CD4-positive, alpha-beta T cell treated with Interferon gamma for 1 hour (primary cell): ENCODE data around the gene SERPINB11.
"Not testable (repeated sequence)": the region's sequence is repeated elsewhere in the genome, so short reads cannot be mapped to it uniquely, and the experiment has no call there.

Experiments used
- DNase-seq: peaks from one replicate; pipeline ENCODE4 v3.0.0-alpha.2; 2020

The SERPINB11 gene

DNA sequence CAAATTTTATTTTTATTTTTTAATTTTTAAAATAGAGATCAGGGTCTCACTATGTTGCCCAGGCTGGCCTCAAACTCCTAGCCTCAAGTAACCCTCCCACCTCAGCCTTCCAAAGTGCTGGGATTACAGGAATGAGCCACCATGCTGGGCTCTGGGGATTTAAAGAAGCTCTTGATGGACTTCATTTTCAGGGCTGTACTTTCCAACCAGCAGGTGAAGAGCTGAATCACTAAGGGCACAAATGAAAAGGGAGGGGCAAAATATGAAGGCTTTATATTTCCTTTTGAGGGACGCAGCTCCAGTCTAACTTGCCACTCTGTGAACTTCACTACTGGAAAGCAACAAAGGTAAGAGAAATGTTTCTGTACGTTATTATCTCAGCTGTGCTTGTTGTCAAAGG is at the start of gene SERPINB11:
Gene SERPINB11, plus strand, starts transcription at position 301 of the 400 bp plus-strand sequence. CDS start 7,234 bp downstream, outside the sequence.
- no peak for DNase-seq

GRCh38 chr18:63658920-63659319 is 43.8 kb upstream of the SERPINB11 start:
- not testable (repeated sequence) for DNase-seq

GRCh38 chr18:63661750-63662149 is 41.0 kb upstream of the SERPINB11 start, which contains the start of gene SERPINB3:
TSS of gene SERPINB3 (minus strand) at chr18:63661893. CDS start at chr18:63661216, 677 bp downstream.
- DNase-seq, result not testable (repeated sequence)

DNA sequence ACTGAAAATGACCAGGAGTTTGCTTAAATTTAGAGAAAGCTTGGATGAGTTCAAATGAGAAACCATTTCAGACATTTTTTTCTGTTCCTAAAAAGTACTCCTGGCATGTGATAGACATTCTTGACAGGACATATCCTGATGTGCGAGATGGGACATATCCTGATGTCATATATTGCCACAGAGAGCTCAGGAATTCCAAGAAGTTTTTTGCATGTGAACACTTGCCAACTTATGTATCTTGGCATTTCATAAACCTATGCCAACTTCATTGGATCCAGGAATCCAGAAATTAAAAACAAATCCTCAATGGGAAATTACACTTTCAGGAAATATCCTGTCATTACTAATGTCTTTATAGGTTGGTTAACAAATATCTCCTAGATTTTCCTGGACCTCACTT is 38.2 kb upstream of the SERPINB11 start:
- no peak for DNase-seq

GRCh38 chr18:63676526-63677323 is 26.0 kb upstream of the SERPINB11 start:
- no peak for DNase-seq

- no peak for DNase-seq
Observed at GRCh38 chr18:63677500-63678225, 25.1 kb upstream of the SERPINB11 start.

DNA sequence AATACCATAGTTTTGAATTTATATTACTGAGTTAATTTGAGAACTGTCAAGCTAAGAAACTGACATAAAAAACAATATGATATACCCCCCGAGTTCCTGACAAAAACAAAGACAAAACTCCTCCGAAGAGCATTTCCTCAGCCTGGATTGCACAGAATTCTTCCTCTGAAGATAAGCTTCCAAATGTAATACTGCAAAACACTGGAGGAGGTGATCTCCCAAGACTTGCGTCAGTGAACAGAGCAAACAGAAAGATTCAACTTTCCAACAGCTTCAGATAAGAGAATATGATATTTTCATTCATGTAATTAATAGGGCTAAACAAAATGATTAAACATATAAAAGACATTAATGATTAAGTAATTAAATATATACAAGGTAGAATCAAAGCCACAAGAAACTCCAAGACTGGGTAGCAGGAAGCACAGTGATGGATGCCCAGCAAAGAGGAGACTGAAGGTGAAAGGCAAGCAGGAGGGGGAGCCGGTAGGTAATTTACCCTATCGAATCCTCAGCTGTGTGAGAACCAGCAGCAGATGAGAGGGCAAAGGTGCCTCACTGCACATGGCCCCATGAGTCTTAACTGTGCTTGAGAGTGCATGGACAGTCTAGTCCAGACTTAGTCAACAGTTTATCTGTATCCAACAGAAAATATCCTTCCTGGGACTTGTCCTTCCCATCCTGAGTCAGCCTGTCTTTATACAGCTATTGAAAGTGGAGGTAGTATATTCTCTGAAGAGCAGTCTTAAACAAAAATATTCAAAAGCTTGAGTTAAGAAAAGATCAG is 22.7 kb upstream of the SERPINB11 start:
- DNase-seq, result no peak

DNA sequence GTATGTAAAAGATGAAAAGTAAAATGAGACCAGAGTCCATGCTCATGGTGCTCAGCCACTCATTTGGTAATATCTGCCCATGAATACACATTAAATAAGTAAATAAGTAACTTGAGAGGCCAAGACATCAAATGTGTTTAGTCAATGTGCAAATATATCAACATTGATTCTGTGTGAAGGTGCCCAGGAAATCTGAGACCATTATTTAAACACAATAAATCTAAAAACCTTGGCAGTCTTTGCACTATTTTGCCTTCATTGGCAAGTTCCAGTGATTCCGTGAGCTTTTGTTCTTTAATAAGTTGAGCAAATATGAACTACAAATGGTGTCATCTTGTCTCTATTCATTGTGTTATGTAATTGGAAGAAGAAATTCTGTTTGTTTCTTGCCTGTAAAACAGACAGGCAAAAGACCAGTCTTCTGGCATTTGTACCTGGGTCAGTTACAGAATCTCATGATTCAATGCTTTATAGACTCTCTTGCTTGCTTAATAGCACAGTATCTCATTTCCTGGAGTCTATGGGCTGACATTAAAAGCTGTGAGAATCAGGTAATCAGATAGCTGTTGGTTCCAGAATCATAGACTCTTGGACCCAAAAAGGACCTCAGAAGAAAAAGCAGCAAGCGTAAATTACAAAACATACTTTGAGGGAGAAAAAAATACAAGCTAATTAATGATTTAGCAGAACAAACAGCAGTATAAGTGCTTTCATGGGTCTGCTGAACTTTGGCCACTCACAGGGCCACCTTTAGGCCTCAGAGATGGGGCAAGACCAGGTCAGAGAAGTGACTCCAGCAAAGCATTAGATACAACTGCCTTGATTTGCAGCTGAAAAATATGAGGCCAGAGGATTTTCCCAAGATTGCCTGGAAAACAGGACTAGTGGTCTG is 21.1 kb upstream of the SERPINB11 start:
- DNase-seq, result no peak

GRCh38 chr18:63683152-63683551 is 19.6 kb upstream of the SERPINB11 start:
- no peak for DNase-seq

GRCh38 chr18:63683890-63684289 is 18.9 kb upstream of the SERPINB11 start:
- DNase-seq, result no peak

GRCh38 chr18:63684718-63685117 is 18.0 kb upstream of the SERPINB11 start:
- DNase-seq, result no peak

- DNase-seq, result no peak
Observed at GRCh38 chr18:63686871-63687270, 15.9 kb upstream of the SERPINB11 start.

DNA sequence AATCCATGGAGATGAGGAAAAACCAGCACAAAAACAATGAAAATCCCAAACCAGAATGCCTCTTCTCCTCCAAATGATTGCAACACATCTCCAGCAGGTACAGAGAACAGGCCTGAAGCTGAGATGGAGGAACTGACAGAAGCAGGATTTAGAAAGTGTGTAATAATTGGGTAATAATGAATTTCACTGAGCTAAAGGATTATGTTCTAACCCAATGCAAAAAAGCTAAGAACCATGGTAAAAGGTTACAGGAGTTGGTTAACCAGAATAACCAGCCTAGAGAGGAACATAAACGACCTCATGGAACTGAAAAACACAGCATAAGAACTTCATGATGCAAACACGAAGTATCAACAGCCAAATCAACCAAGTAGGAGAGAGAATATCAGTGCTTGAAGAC is 13.7 kb upstream of the SERPINB11 start:
- no peak for DNase-seq

- no peak for DNase-seq
Observed at GRCh38 chr18:63697097-63697660, 5.6 kb upstream of the SERPINB11 start.

GRCh38 chr18:63700501-63700900 is 2.3 kb upstream of the SERPINB11 start:
- no peak for DNase-seq

DNA sequence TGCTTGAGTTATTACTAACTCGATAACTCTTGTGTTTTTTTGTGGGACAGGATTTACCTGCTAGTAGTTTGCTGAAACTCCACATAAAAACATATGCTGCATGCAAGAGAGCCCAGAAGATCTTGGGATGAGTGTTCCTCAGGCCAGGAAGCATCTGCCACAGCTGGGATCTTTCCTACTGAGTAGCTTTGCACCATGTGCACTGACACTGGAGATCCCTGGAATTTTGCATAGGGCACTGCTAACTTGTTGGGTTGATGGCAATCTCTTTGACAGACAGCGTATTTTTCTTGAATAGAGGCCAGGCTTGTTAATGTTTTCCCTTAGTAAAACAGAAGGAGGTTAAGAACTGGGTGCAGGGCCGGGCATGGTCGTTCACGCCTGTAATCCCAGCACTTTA is 808 bp upstream of the SERPINB11 start:
- DNase-seq, result no peak

GRCh38 chr18:63705401-63705800 is 2.6 kb downstream of the SERPINB11 start:
- no peak for DNase-seq

DNA sequence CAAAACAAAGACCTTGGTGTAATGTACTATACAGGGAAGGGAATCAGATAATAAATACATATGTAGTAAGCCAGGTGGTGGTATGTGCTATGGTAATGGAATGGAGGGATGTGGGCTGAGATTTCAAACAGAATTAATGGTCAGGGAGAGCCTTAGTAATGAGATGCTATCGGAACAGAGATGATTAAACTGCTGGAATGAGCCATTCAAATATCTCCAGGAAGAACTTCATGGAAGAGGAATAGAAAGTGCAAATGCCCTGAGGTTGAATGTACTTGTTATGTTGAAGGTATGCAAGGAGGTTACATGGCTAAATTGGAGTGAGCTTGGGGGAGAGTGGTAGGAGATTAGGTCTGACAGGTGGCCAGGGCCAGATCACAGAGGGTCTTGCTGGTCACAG is 5.1 kb downstream of the SERPINB11 start:
- DNase-seq, result no peak

DNA sequence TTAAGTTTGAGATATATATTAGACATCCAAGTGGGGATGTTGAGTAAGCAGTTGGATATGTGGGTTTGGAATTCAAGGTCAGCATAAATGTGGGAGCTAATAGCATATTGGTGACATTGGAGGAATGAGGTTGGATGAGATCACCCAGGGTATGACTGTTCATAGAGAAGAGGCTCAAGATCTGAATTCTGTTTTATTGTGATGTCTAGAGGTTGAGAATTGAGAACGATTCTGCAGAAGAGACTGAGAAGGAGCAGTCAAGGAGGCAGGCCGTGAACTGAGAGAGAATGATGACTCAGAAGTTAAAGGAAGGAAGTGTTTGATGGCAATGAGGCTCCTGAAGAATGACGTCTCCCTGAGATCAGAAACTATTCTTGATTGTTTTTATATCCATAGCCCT is 5.9 kb downstream of the SERPINB11 start:
- DNase-seq, result no peak

GRCh38 chr18:63725682-63726480 is 23.1 kb downstream of the SERPINB11 start:
- no peak for DNase-seq

DNA sequence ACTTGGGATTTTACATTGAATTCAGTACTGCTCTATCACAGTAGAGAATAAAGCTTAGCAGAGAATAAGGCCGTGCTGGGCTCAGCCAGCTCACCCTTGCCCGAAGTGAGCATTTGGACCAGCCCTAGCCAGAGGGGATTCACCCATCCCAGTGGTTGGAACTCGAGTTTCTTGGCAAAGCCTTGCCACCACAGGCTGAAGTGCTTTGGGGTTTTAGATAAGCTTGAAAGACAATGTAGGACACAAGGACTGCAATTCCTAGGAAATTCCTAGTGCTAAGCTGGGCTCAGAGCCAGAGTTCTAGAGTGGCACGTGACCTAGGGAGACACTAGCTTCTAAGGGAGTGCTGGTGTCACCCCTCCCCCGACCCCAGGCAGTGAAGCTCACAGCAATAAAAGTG is 28.0 kb downstream of the SERPINB11 start:
- DNase-seq, result no peak
